GM19023 (cell line): ENCODE measurements around the gene PSG1.
"Not testable (repeated sequence)": the region's sequence is repeated elsewhere in the genome, so short reads cannot be mapped to it uniquely, and the experiment has no call there.

ENCODE experiments used
- ATAC-seq: cut with Tn5 transposase; IDR thresholded peaks from one replicate; pipeline ENCODE4 v1.9.1; 2021; ENCODE audit warnings: mild to moderate bottlenecking, moderate library complexity; ENCODE audit not compliant: unreplicated experiment

The PSG1 gene

DNA sequence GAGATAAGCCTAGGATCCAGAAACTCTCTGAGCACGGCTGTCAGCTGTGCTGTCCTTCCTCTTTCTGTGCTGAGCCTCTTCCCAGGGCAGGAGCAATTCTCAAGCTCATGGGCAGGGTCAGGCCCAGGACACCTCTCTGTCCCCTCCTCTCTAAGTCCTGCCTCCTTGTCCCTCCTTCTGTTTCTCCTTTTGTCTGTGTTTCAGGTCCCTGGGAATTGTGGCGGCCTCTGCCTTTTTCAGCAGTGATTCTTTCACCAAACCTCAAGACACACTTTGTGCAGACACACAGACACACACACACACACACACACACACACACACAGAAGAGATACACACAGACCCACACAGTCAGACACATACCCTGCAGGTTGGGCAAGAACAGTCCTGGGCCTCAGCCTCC, at the start of gene PSG1:
Gene PSG1 (minus strand): TSS at position 101 of the 400 bp plus-strand sequence. CDS start 132 bp downstream, outside the sequence.
- no peak for ATAC-seq

DNA sequence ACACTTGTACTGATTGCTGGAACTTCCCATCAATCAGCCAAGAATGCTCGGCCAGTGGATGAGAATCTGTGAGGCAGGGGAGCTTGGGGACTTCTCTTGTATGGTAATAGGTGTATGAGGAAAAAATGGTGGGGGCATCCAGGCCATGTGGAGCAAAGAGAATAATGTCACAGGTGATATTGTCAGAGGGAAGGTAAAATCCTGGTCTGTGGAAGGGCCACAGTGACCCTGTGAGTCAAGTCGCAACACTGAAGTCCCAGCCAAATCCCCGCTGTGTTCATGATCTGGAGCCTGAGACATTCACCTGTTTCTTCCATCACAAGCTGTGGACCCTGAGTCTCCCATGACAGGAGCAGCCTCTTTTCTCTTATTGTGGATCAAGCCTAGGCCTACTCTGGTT, 49.4 kb upstream of the PSG1 start:
- no peak for ATAC-seq

DNA sequence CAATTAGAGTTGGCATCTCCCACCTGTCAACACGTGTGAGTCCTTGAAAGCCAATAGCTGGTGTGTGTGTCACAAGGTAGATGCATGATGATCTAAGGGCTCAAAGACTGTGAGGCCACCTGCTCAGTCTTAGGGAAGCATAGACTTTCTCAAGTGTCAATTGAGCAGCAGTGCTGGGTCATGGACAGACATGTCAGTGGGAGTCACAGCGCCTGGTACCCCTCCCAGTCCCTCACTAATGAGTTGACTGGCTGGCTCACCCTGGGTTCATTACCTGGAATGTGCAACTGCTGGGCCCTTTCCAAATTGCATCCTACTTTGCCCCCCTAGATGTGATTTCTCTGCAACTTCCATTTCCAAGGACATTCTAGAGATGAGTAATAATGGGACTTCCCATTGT, 47.3 kb upstream of the PSG1 start:
- ATAC-seq: no peak

DNA sequence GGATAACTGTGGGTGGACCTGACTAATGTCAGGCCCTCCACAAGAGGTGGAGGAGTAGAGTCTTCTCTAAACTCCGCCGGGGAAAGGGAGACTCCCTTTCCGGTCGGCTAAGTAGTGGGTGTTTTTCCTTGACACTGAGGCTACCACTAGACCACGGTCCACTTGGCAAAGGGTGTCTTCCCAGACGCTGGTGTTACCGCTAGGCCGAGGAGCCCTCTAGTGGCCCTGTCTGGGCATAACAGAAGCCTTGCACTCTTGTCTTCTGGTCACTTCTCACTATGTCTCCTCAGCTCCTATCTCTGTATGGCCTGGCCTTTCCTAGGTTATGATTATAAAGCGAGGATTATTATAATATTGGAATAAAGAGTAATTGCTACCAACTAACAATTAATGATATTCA, 43.6 kb upstream of the PSG1 start:
- ATAC-seq: not testable (repeated sequence)

DNA sequence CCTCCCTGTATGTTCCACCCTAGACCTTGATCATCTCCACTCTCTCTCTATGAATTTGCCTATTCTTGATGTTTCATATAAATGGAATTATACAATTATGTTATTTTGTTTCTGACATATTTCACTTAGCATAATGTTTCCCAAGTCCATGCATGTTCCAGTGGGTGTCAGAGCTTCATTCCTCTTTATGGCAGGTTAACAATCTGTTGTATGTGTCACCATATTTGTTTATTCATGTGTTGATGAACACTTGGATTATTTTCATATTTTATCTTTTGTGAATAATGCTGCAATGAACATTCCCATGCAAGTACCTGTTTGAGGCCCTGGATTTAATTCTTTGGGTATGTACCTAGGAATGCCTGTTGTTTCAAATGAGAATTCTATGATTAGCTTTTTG, 41.5 kb upstream of the PSG1 start:
- ATAC-seq: not testable (repeated sequence)

DNA sequence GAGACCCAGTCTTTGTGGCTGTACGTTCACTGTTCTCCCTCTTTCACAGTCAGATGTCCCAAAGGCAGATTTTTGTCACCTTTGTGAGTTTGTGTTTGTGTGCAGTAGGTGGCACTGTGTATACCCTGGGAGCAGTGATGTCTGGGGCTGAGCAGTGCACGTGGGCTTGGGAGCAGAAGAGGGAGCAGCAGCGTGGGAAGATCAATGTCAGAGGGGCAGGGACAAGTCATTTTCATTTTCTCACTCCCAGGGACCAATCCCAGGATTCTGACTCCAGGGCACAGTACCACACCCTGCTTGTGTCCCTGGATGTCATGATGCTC, 40.2 kb upstream of the PSG1 start:
- no peak for ATAC-seq

DNA sequence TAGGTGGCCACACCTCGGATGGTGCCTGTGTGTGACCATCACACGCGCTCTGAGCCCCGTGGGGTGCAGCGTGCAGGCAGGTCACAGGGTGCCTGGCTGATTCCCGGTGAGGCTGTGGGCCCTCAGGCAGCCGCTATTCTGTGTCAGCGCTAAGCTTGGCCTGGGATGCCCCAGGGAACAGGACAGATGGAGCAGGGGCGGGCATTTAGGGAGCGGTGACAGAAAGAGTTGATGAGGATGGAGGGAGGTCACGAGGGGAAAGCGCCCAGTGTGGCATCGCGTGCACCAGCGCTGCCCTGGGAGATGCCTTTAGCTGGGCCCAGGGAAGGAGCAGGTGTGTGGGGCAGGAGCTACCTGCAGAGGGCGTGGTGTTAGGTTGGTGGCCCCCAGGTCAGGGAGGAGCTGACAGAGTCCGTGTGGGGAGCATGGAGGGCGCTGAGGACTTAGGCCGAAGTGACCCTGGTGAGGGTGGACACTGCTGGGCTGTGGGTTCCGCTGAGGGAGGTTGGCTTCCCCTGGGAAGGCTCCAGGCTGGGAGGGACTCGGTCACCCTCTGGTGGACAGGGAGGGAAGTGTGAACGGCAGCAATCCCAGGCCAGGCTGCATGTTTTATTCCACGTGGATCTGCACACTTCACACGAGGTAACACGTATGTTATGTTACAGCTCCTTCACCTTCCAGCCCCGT, 39.7 kb upstream of the PSG1 start:
- ATAC-seq: not testable (repeated sequence)

DNA sequence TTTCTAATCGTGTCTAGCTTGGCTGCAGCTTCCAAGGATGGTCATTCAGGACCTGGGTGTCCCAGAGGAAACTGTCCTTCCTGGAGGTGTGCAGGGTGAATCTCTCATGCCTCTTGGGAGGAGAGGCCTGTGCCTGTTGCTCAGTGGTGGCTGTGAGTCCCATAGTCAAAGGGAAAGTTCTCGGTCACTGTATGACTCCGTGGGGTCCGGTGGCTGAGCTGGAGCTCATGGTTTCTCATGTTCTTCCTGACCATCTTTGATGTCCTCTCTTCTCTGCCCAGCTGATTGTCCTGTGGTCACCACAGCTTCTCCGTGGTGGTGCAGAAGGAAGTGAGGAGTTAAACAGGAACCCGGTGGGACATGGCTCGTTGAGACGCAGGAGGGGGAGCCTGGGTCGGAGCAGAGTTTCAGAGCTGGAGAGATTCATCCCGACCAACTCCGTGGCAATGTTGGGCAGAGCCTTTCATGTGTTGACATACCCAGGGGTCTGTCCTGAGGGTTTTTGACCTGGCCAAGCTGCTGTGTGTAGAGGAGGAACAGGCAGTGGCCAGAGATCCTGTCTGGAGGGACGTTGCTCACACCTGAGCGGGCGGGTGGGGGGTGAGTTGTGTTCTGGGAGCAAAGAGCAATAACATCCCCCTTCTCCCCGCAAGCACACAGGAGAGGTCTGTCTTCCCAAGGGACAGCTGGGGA, 39.0 kb upstream of the PSG1 start:
- not testable (repeated sequence) for ATAC-seq

DNA sequence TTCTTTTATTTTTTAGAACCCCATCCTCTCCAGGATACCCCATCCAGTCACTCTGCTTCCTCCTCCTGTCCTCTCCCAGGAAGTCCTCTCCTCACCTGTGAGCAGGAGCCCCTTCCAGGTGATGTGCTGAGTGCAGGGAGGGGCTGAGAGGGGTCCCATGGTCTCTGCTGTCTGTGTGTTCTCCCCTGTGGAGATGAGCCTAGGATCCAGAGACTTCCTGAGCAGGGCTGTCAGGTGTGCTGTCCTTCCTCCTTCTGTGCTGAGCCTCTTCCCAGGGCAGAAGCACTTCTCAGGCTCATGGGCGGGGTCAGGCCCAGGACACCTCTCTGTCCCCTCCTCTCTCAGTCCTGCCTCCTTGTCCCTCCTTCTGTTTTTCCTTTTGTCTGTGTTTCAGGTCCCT, 38.1 kb upstream of the PSG1 start, which contains the start of gene PSG6:
Gene PSG6 (minus strand): TSS at position 261 of the 400 bp plus-strand sequence. CDS start 102 bp downstream, at position 159.
- not testable (repeated sequence) for ATAC-seq

DNA sequence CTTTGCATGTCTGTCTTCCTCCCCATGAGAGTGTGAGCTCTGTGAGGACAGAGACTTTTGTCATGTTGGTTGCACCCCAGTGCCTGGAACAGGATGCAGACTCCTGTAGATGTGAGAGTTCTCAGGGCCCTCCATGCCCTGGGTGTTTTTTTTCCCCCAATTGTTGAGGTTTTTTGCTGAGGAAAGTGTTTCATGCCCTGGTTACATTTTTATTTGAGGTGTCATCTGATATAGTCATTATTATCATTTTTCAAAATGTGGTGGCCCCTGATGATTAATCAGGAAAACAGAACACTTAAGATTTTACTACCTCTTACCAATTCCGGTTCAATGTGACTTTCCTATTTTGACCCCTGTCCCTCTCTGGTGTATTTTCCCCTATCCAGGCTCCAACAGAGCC, 37.4 kb upstream of the PSG1 start:
- ATAC-seq: not testable (repeated sequence)

DNA sequence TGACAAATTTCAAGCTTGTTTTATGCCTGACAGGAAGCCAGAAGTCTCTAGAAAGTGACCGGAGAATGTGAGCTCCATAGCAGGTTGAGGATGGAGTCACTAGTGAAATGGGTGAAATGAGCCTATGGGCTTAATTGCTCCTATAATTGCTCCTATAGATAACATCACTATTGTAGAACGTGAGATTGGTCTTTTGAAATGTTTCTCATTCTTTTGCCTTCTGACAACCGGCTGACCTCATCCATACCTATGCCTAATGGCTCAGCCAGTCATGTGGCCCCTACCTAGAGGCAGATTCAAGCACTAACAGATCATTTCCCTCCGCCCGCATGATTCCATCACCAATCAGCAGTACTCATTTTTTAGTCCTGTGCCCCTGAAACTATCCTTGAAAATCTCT, 34.0 kb upstream of the PSG1 start:
- not testable (repeated sequence) for ATAC-seq

DNA sequence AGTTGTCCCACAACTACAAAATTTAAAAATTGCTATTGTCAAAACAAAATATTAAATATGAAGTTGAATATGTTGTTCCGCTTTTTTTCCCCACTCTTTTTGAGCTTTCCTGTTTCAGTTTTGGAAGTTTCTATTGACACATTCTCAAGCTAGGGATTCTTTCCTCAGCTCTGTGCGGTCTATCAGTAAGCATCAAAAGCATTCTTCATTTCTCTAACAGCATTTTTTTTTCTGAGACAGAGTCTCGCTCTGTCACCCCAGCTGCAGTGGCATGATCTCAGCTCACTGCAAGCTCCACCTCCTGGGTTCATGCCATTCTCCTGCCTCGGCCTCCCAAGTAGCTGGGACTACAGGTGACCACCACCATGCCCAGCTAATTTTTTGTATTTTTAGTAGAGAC, 33.4 kb upstream of the PSG1 start:
- ATAC-seq: not testable (repeated sequence)

DNA sequence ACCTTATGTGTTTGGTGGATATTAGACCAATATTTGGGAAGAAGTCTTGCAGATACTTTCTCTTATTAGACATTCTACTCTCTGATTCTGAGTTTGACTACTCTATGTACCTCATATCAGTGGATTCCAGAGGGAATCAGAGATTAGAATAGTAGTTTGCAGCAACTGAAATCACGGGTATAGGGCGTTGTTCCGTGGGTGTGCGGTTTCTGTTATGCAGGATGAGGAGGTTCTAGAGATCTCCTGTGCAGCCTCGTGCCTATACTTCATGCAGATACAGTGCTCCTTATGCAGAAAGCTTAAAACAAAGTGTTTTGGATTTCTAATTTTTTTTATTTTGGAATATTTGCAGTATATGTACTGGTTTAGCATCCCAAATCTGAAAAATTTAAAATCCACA, 32.2 kb upstream of the PSG1 start:
- ATAC-seq: not testable (repeated sequence)

DNA sequence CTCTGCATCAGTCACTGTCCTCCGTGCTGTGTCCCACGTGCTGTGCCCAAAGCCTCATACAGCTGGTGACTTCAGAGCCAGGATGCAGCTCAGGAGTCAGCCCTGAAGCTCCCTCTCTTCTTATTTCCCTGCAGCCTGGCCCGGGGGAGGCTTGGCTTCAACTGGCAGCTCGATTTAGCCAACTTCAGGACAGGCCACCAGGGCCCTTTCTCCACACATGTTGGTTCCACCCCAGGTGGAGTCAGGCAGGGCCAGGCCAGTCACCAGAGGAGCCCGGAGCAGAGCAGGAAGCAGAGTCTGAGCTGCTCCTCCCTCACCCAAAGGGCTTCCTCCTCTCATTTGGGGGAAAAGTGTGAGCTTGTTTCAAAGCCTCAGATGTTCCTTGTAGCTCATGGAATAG, 26.6 kb upstream of the PSG1 start:
- ATAC-seq: not testable (repeated sequence)

DNA sequence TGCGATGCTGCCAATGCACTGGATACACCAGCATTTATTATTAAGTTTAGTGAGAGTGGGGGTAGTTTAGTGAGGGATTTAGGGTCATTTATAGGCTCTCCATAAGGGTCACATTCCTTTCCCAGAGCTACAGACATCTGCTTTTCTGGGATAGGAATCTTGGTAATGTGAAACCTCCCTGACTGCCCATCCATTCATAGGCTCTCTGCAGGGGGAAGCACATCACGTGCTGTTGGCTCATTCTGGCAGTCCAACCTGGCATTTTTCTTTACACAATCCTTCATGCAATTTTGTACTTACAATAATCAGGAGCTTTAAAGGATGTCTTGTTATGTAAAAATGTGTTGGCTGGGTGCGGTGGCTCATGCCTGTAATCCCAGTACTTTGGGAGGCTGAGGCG, 21.0 kb upstream of the PSG1 start:
- ATAC-seq: not testable (repeated sequence)

DNA sequence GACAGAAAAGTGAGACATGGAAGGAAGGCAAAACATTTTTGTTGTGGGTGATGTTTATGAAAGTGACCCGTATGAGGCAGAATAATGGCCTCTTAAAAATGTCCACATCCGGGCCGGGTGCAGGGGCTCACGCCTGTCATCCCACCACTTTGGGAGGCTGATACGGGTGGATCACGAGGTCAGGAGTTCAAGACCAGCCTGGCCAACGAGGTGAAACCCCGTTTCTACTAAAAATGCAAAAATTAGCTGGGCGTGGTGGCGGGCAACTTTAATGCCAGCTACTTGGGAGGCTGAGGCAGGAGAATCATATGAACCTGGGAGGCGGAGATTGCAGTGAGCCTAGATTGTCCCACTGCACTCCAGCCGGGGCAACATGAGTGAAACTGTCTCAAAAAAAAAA, 20.2 kb upstream of the PSG1 start:
- ATAC-seq: not testable (repeated sequence)

DNA sequence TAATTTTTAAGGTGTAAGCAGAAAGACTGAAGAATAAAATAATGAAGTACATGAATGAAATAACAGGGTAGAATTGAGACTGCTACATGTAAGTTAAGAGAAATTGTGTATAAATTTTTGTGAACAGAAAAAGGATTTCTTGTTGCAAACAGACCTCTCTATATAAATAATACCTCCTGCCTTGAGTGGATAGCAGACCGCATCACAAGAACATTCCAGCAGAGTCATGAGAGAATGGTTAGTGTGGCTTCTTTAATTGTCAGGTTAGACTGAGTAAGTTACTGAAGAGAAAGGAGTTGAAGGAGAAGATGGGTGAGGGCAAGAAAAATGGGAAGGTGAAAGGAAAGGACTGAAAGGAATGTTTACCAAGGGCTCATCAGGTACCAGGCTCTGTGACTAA, 19.6 kb upstream of the PSG1 start:
- ATAC-seq: not testable (repeated sequence)

DNA sequence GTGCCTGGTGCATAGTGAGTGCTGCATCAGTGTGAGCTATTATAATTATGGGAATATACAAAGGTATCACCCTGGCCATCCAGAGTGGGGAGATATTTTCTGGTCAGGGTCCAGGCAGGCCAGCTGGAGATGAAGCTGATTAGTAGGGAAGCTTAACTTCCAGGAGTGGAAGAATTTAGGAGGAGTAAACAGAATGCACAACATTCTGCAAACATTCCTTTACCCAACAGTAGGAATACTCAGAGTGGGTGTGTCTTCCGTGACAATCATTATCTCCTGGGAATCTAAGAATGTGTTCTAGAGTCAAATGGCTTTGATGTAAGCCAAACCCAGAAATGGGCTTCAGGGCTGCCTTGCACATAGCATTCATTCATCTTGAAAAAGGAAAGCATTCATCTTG, 19.1 kb upstream of the PSG1 start:
- ATAC-seq: not testable (repeated sequence)

DNA sequence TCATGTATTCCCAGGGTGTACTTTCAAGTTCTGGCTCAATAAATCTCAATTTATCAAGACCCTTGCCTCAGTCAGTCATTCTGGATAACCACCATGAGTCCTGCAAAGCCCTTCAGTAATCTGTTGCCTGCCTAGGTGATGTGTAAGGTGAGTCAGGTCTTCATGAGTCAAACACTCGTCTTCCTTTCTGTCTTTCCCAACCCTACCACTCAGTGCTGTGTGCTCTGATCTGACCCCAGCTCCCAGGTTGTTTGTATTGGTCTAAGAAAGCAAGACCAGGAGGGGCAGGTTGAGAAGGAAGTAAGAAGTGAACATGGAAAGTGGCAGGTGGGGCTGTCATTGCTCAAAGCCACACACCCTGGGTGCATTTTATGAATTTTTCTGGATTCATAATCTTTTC, 18.2 kb upstream of the PSG1 start:
- ATAC-seq: not testable (repeated sequence)

DNA sequence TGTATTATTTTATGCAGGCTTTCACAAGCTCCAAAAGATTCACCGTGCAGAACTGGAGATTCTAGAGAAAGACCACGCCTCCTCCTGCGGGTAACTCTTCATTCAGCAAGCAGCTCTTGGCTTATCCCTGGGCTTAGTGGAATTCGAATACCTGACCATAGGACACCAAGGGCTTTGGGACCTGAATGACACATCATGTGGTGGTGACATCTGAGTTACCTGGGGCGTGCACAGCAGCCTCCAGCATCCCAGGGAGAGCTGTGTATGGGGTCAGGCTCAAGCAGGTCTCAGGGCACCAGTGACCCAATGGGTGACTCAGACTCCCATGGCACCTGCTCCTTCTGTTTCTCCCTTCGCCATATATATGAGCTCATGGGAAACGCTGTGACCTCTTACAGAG, 10.9 kb upstream of the PSG1 start:
- not testable (repeated sequence) for ATAC-seq

DNA sequence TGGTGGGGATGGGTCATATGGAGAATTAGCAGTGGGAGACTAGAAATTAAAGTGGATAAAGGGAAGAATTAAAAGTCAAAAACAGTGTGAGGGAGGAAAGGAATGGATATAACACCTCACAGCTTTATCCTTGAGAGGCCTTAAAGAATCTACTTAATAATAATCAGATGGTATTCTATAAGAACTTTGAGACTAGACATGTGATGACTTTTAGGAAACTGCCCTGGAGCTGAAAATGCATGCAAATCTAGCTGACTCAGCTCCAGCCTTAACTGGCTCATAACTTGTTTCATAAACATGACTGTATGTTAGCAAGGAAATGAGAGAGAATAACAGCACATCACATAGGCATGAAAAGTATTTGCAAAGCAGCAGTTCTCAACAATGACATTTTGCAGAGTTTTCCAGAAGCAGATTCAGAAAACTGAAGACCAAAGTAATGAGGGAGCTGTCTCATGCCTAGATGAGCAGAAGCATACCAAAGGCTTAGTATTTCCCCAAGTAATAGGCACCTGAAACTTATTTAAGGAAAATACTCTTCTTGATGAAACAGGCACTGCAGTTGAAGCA, 8.4 kb upstream of the PSG1 start:
- not testable (repeated sequence) for ATAC-seq

DNA sequence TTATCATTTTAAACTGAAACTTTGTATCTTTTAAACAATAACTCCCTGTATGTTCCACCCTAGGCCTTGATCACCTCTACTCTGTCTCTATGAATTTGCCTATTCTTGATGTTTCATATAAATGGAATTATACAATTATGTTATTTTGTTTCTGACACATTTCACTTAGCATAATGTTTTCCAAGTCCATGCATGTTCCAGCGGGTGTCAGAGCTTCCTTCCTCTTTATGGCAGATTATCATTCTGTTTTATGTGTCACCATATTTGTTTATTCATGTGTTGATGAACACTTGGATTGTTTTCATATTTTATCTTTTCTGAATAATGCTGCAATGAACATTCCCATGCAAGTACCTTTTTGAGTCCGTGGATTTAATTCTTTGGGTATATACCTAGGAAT, 3.2 kb upstream of the PSG1 start:
- not testable (repeated sequence) for ATAC-seq
